Fibroblast of skin of right quadriceps (primary cell): ENCODE measurements around the gene ABCA5.
"Not testable (repeated sequence)": the region's sequence is repeated elsewhere in the genome, so short reads cannot be mapped to it uniquely, and the experiment has no call there.

Source experiments
- DNase-seq: peaks from one replicate; pipeline ENCODE4 v3.0.0-alpha.2; 2013

ABCA5 gene

GRCh38 chr17:69325518-69326376, 1.2 kb downstream of the ABCA5 start:
- no peak for DNase-seq

- DNase-seq, result no peak
Measured at GRCh38 chr17:69323806-69324205, 3.1 kb downstream of the ABCA5 start.

- DNase-seq, result no peak
Measured at GRCh38 chr17:69320908-69321238, 6.1 kb downstream of the ABCA5 start.

- no peak for DNase-seq
Measured at GRCh38 chr17:69320210-69320907, 6.6 kb downstream of the ABCA5 start.

- DNase-seq, result no peak
Measured at GRCh38 chr17:69317625-69318024, 9.3 kb downstream of the ABCA5 start.

GRCh38 chr17:69314246-69315065, 12.5 kb downstream of the ABCA5 start:
- DNase-seq, result no peak

GRCh38 chr17:69305177-69305576, 21.8 kb downstream of the ABCA5 start:
- DNase-seq, result no peak

- DNase-seq, result no peak
Measured at GRCh38 chr17:69302682-69303081, 24.3 kb downstream of the ABCA5 start.

- no peak for DNase-seq
Measured at GRCh38 chr17:69300222-69300621, 26.7 kb downstream of the ABCA5 start.

GRCh38 chr17:69298120-69298722, 28.7 kb downstream of the ABCA5 start:
- not testable (repeated sequence) for DNase-seq

- peak; percentile 8 for DNase-seq
Measured at GRCh38 chr17:69287168-69287567, 39.8 kb downstream of the ABCA5 start.

- no peak for DNase-seq
Measured at GRCh38 chr17:69286257-69286656, 40.7 kb downstream of the ABCA5 start.

GRCh38 chr17:69284646-69285045, 42.3 kb downstream of the ABCA5 start:
- no peak for DNase-seq

GRCh38 chr17:69282002-69282401, 44.9 kb downstream of the ABCA5 start:
- DNase-seq, result no peak

GRCh38 chr17:69276279-69276678, 50.7 kb downstream of the ABCA5 start:
- not testable (repeated sequence) for DNase-seq

GRCh38 chr17:69275751-69276150, 51.2 kb downstream of the ABCA5 start:
- DNase-seq, result no peak

GRCh38 chr17:69271023-69271422, 55.9 kb downstream of the ABCA5 start:
- no peak for DNase-seq

- peak; percentile 92 for DNase-seq
Measured at GRCh38 chr17:69269131-69269998, 57.6 kb downstream of the ABCA5 start.

- peak; percentile 30 for DNase-seq
Measured at GRCh38 chr17:69268543-69269014, 58.4 kb downstream of the ABCA5 start.

- no peak for DNase-seq
Measured at GRCh38 chr17:69267219-69267618, 59.7 kb downstream of the ABCA5 start.

- DNase-seq, result no peak
Measured at GRCh38 chr17:69265873-69266272, 61.1 kb downstream of the ABCA5 start.

- peak; percentile 17 for DNase-seq
Measured at GRCh38 chr17:69254187-69254586, 72.7 kb downstream of the ABCA5 start.
